ENCODE measurements around the gene LRGUK.

Gene LRGUK

DNA sequence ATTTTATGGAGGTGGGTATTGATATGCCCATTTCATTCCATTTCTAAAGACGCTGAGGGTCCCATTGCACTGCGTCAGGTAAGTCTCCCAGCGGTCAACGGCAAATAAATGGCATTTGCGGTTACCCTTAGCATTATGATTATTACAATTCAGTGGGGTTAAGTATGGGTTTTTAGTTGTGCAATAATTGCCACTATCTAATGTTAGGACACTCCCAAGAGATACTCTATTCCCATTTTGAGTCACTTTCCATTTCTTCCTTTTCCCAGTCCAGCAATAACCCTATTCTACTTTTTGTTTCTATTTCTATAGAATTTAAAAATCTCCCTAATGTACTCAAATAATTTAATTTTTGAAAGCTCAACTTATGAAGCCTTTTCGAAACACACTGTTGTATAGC lies 185.6 kb downstream of the LRGUK start:
- peak; percentile 60 for DNase-seq

DNA sequence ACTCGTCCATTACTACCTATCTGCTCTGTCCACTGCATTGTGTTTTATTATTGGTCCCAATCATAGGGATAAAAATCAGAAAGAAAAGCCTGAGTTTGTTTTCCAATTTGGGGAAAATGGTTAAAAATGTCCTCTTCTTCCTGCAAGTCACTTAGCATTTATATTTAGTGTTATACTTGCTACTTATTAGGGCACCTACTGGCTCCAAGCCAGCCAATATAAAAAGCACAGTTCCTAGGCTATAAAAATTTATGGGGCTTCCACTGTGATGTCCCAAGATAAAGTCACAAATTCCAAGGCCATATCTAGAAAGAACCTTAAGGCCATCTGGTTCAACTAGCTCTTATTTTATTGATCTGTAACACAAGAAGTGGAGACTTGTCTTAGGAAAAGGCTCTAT lies 186.4 kb downstream of the LRGUK start:
- DNase-seq, result no peak
